ENCODE measurements around the gene KCNAB1. TPM values are rescaled to one million over a fixed set of nuclear protein-coding genes. Genes with fewer than 3 reads are reported as not detected.

Gene KCNAB1
- polyA plus RNA-seq, 1 donor (not counting 4 experiments of a cell fraction or from before 2014, with no cell fraction given), result 0.03 TPM

DNA sequence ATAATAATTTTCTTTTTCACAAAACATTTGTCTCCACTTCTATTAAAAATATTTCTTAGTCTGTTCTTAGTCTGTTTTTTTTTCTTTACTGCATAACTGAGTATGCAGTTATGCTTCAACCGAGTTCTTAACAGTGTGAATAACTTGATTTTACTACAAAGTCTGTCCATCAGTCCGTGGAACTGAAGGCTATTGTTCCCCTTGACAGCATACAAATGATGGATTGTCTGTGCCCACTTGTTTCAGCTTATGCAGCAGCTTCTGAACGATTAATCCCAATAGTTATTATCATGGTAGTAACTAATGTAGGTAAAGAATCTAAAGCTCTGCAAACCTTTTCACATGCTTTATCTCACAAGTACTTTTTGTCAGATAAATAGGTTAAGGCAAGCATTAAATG lies 283.8 kb downstream of the KCNAB1 start:
- H3K4me1 ChIP-seq (ENCODE audit: control insufficient read depth, extremely low read depth, insufficient read depth, low read length), result no peaks in the 10 kb centered on the region
- FAIRE-seq, result no peak
- H3K9me1 ChIP-seq (ENCODE audit: control insufficient read depth, extremely low read depth, insufficient read depth, low read length), result no peaks in the 10 kb centered on the region
- H3K9ac ChIP-seq (ENCODE audit: control insufficient read depth, extremely low read depth, insufficient read depth, low read length), result no peak overlapping the region
- H2AFZ ChIP-seq (ENCODE audit: control insufficient read depth, low read length), result no peak overlapping the region
- H3K79me2 ChIP-seq (ENCODE audit: control insufficient read depth, insufficient read depth, low read length), result no peaks in the 10 kb centered on the region
- no peak overlapping the region for H3K4me3 ChIP-seq (ENCODE audit: control insufficient read depth in 2 of 3, extremely low read depth in 1 of 3, insufficient read depth in 2 of 3, low read depth in 1 of 3, low read length in 3 of 3)
- TF ChIP-seq, protein P1, sequence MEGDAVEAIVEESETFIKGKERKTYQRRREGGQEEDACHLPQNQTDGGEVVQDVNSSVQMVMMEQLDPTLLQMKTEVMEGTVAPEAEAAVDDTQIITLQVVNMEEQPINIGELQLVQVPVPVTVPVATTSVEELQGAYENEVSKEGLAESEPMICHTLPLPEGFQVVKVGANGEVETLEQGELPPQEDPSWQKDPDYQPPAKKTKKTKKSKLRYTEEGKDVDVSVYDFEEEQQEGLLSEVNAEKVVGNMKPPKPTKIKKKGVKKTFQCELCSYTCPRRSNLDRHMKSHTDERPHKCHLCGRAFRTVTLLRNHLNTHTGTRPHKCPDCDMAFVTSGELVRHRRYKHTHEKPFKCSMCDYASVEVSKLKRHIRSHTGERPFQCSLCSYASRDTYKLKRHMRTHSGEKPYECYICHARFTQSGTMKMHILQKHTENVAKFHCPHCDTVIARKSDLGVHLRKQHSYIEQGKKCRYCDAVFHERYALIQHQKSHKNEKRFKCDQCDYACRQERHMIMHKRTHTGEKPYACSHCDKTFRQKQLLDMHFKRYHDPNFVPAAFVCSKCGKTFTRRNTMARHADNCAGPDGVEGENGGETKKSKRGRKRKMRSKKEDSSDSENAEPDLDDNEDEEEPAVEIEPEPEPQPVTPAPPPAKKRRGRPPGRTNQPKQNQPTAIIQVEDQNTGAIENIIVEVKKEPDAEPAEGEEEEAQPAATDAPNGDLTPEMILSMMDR (optimal IDR thresholded peaks at IDR 0.05 in 1 of 3, IDR thresholded peaks at IDR 0.05 in 1 of 3, conservative IDR thresholded peaks at IDR 0.05 in 1 of 3; ENCODE audit: extremely low read depth in 1 of 3, insufficient read depth in 2 of 3, low read length in 3 of 3), result no peak
- no peak for TF ChIP-seq EZH2 (IDR thresholded peaks at IDR 0.05; ENCODE audit: low read length)
- dilution Hi-C loops (cut with MboI; ENCODE audit: extremely low pct_ligation_motif_present, low sequenced_read_pairs), result no loop called here
- no peak overlapping the region for H3K4me2 ChIP-seq (ENCODE audit: control insufficient read depth, extremely low read depth, insufficient read depth, low read depth, low read length)
- no peak overlapping the region for H3K27ac ChIP-seq (ENCODE audit: control insufficient read depth, insufficient read depth, low read length)
- no peaks in the 10 kb centered on the region for H3K27me3 ChIP-seq (ENCODE audit: control insufficient read depth, extremely low read depth, insufficient read depth, low read length)
- H3K9me3 ChIP-seq (ENCODE audit: control insufficient read depth, low read depth, low read length), result no peaks in the 10 kb centered on the region
- no peaks in the 10 kb centered on the region for H3K36me3 ChIP-seq (ENCODE audit: control insufficient read depth in 2 of 2, extremely low read depth in 1 of 2, insufficient read depth in 2 of 2, low read length in 2 of 2)
- no peak for DNase-seq (ENCODE audit: low read depth, low spot score)
- H4K20me1 ChIP-seq (ENCODE audit: control insufficient read depth, extremely low read depth, insufficient read depth, low read length), result no peaks in the 10 kb centered on the region

DNA sequence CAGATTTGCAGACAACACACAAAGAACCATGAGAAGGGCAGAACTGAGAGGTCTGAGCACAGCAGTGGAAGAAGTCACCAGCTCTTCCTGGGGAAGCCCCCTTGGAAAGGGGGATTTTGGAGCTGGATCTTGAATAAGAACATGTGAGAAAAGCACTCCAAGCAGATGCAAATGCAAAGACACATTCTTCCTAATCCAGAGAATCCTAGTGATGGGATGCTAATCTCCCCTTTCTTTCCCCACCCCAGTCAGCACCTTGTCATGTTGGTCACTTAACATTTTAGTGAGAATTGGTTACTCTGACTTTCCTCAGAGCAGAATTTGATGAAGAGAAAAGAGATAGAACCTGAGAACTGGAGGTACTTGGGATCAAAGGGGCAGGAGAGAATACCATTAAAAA lies 286.0 kb downstream of the KCNAB1 start:
- TF ChIP-seq, protein P1 (optimal IDR thresholded peaks at IDR 0.05 in 1 of 3, IDR thresholded peaks at IDR 0.05 in 1 of 3, conservative IDR thresholded peaks at IDR 0.05 in 1 of 3; ENCODE audit: extremely low read depth in 1 of 3, insufficient read depth in 2 of 3, low read length in 3 of 3), result no peak
- no peak for TF ChIP-seq EZH2 (IDR thresholded peaks at IDR 0.05; ENCODE audit: low read length)
- no peaks in the 10 kb centered on the region for H3K9me1 ChIP-seq (ENCODE audit: control insufficient read depth, extremely low read depth, insufficient read depth, low read length)
- H3K4me1 ChIP-seq (ENCODE audit: control insufficient read depth, extremely low read depth, insufficient read depth, low read length), result no peaks in the 10 kb centered on the region
- DNase-seq (ENCODE audit: low read depth, low spot score) (no peak), FAIRE-seq (no peak)
- no peak overlapping the region for H3K4me2 ChIP-seq (ENCODE audit: control insufficient read depth, extremely low read depth, insufficient read depth, low read depth, low read length)
- dilution Hi-C loops (cut with MboI; ENCODE audit: extremely low pct_ligation_motif_present, low sequenced_read_pairs), result no loop called here
- no peak overlapping the region for H3K9ac ChIP-seq (ENCODE audit: control insufficient read depth, extremely low read depth, insufficient read depth, low read length)
- H3K27me3 ChIP-seq (ENCODE audit: control insufficient read depth, extremely low read depth, insufficient read depth, low read length), result no peaks in the 10 kb centered on the region
- no peaks in the 10 kb centered on the region for H3K9me3 ChIP-seq (ENCODE audit: control insufficient read depth, low read depth, low read length)
- H3K27ac ChIP-seq (ENCODE audit: control insufficient read depth, insufficient read depth, low read length), result no peak overlapping the region
- no peaks in the 10 kb centered on the region for H4K20me1 ChIP-seq (ENCODE audit: control insufficient read depth, extremely low read depth, insufficient read depth, low read length)
- no peaks in the 10 kb centered on the region for H3K79me2 ChIP-seq (ENCODE audit: control insufficient read depth, insufficient read depth, low read length)
- no peaks in the 10 kb centered on the region for H3K36me3 ChIP-seq (ENCODE audit: control insufficient read depth in 2 of 2, extremely low read depth in 1 of 2, insufficient read depth in 2 of 2, low read length in 2 of 2)
- H3K4me3 ChIP-seq (ENCODE audit: control insufficient read depth in 2 of 3, extremely low read depth in 1 of 3, insufficient read depth in 2 of 3, low read depth in 1 of 3, low read length in 3 of 3), result no peak overlapping the region
- H2AFZ ChIP-seq (ENCODE audit: control insufficient read depth, low read length), result no peak overlapping the region

Data from keratinocyte (primary cell).